ENCODE measurements around the gene PTGES.
A peak's percentile ranks its signal among the peaks of the same experiment; 100 is the strongest.
"Not testable (repeated sequence)": the region's sequence is repeated elsewhere in the genome, so short reads cannot be mapped to it uniquely, and the experiment has no call there.

The PTGES gene

GRCh38 chr9:129752900-129753729 lies at the start of gene PTGES:
TSS of gene PTGES (minus strand) at chr9:129753042. CDS start at chr9:129753012, 30 bp downstream.
- no peak for DNase-seq

GRCh38 chr9:129801504-129801903 lies 48.7 kb upstream of the PTGES start:
- no peak for DNase-seq

GRCh38 chr9:129798973-129799372 lies 46.1 kb upstream of the PTGES start:
- no peak for DNase-seq

GRCh38 chr9:129796029-129796428 lies 43.2 kb upstream of the PTGES start:
- not testable (repeated sequence) for DNase-seq

- no peak for DNase-seq
These were observed 41.7 kb upstream of the PTGES start for GRCh38 chr9:129794549-129794948.

GRCh38 chr9:129786481-129786880 lies 33.6 kb upstream of the PTGES start:
- DNase-seq, result no peak

- DNase-seq, result no peak
These were observed 33.0 kb upstream of the PTGES start for GRCh38 chr9:129785866-129786265.

GRCh38 chr9:129784970-129785369 lies 32.1 kb upstream of the PTGES start:
- DNase-seq, result not testable (repeated sequence)

- DNase-seq, result peak; percentile 13
These were observed 30.9 kb upstream of the PTGES start for GRCh38 chr9:129783516-129784361.

- DNase-seq, result no peak
These were observed 29.1 kb upstream of the PTGES start for GRCh38 chr9:129781981-129782380.

- no peak for DNase-seq
These were observed 28.3 kb upstream of the PTGES start for GRCh38 chr9:129781131-129781530.

GRCh38 chr9:129779560-129780190 lies 26.8 kb upstream of the PTGES start:
- DNase-seq, result no peak

- no peak for DNase-seq
These were observed 25.6 kb upstream of the PTGES start for GRCh38 chr9:129778469-129778868.

- no peak for DNase-seq
These were observed 24.9 kb upstream of the PTGES start for GRCh38 chr9:129777769-129778130.

- DNase-seq, result peak; percentile 62
These were observed 24.3 kb upstream of the PTGES start for GRCh38 chr9:129776938-129777768.

GRCh38 chr9:129776566-129776937 lies 23.7 kb upstream of the PTGES start:
- DNase-seq, result no peak

GRCh38 chr9:129776096-129776495 lies 23.3 kb upstream of the PTGES start:
- not testable (repeated sequence) for DNase-seq

GRCh38 chr9:129775448-129775798 lies 22.6 kb upstream of the PTGES start:
- no peak for DNase-seq

GRCh38 chr9:129774791-129775447 lies 22.1 kb upstream of the PTGES start:
- no peak for DNase-seq

GRCh38 chr9:129773262-129774048 lies 20.6 kb upstream of the PTGES start:
- no peak for DNase-seq

GRCh38 chr9:129770741-129771140 lies 17.9 kb upstream of the PTGES start:
- no peak for DNase-seq
